ENCODE results near the gene DUSP22.
"Not testable (repeated sequence)": the region's sequence is repeated elsewhere in the genome, so short reads cannot be mapped to it uniquely, and the experiment has no call there.

DUSP22 gene

GRCh38 chr6:291697-292505, at the start of gene DUSP22:
DUSP22 (plus strand) TSS chr6:292487; CDS start chr6:292540, 53 bp downstream.
- DNase-seq (ENCODE audit: low read depth, low spot score): peak; percentile 82

- DNase-seq (ENCODE audit: low read depth, low spot score): no peak
These were observed 45.9 kb upstream of the DUSP22 start for GRCh38 chr6:246352-246751.

DNA sequence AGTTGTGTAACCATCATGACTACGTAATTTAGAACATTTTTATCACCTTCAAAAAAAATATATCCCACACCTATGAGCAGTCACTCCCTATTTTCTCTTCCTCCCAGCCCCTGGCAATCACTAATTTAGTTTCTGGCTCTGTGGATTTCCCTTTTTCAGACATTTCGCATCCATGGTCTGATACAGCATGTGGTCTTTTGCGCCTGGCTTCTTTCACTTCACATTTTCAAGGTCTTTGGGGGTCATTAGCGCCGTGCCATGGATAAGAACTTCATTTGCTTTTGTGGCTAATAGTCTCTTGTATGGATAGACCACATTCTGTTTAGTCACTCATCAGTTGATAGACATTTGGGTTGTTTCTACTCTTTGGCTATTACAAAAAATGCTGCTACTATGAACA, 44.9 kb upstream of the DUSP22 start:
- DNase-seq (ENCODE audit: low read depth, low spot score): no peak

- not testable (repeated sequence) for DNase-seq (ENCODE audit: low read depth, low spot score)
These were observed 44.2 kb upstream of the DUSP22 start for GRCh38 chr6:248046-248445.

GRCh38 chr6:250676-251075, 41.6 kb upstream of the DUSP22 start:
- no peak for DNase-seq (ENCODE audit: low read depth, low spot score)

- no peak for DNase-seq (ENCODE audit: low read depth, low spot score)
These were observed 40.4 kb upstream of the DUSP22 start for GRCh38 chr6:251920-252319.

DNA sequence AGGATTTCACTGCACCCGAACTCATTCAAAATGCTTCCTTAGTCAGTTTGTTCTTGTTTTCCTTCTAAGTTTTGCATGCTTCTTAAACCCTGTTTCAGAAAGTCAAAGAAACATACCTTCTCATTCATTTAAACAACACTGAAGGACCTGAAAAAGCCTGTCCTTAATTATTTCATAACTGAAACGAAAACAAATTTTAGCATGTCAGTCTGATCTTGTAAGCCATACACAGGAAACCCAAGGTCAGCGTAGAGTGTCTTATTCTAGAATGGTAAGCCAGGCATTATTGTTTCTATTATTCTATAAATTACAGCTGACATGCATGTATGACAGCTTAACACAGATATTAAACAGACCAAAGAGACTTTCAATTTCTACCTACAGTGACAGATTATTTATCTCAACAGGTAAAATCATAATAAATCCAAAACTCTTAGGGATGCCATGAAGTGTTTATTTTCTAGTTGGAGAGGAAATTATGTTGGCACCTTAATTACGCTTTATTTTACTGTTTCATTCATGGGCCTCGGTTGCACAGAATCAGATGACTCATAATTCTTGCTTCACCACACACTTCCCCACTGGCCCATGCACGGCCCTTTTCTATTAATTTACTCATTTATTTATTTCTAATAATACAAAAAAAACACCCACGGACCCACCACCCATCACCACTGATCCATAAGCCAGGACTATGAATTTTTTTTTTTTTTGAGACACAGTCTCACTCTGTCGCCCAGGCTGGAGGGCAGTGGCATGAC, 39.3 kb upstream of the DUSP22 start:
- DNase-seq (ENCODE audit: low read depth, low spot score): no peak

GRCh38 chr6:254016-254415, 38.3 kb upstream of the DUSP22 start:
- DNase-seq (ENCODE audit: low read depth, low spot score): no peak

- DNase-seq (ENCODE audit: low read depth, low spot score): no peak
These were observed 37.1 kb upstream of the DUSP22 start for GRCh38 chr6:255041-255750.

DNA sequence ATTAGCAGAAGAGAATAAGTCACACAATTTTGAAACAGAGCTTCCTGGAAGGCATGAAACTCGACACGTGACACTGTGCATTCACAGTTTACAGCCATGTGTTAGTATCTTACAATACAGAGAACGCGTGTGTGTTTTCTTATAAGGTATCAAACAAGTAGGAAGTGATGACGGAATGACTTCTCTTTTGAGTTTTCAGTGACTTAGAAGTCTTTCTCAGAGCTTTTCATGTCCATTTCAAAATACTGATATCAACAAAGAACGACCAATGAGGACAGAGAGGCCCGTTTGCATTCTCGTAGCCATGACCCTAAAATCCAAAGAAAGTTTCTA, 36.6 kb upstream of the DUSP22 start:
- no peak for DNase-seq (ENCODE audit: low read depth, low spot score)

DNA sequence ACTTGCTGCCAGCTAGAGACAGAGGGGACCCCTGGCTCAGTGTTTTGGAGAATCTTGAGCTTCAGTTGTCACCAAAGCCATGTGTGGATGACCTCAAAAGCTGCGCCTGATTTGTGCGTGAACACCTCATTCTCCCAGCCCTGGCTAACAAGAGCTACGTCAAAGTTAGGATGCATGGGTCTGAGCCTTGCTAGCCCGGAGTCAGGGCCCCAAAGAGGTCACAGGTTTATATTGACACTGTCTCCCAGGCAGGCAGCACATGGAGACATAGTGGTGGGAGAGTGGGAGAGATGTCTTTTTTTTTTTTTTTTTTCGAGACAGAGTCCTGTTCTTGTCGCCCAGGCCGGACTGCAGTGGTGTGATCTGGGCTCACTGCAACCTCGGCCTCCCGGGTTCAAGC, 36.1 kb upstream of the DUSP22 start:
- no peak for DNase-seq (ENCODE audit: low read depth, low spot score)

GRCh38 chr6:257031-257725, 35.1 kb upstream of the DUSP22 start:
- DNase-seq (ENCODE audit: low read depth, low spot score): no peak

GRCh38 chr6:257774-258173, 34.5 kb upstream of the DUSP22 start:
- no peak for DNase-seq (ENCODE audit: low read depth, low spot score)

GRCh38 chr6:259316-259715, 33.0 kb upstream of the DUSP22 start:
- no peak for DNase-seq (ENCODE audit: low read depth, low spot score)

DNA sequence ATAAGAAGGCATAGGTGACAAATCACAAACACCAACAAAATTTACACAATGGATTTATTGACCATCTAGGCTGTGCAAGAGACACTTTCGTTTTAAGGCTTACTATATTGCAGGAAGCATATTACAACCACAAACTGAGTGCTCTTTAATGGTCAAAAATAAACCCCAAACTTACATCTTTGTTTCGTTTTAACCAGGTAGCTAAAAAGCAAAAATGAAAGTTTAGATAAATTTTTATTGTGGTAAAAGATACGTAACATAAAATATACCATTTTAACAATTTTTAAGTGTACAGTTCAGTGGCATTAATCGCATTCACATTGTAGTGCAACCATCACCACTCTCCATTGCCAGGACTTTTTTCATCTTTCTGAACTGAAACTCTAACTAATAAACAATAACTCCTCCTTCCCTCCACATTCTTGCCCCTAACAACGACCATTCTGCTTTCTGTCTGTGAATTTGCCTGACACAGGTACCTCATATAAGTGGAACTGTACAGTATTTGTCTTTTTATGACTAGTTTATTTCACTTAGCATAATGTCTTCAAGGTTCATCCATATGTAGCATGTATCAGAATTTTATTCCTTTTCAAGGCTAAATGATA, 32.3 kb upstream of the DUSP22 start:
- no peak for DNase-seq (ENCODE audit: low read depth, low spot score)

DNA sequence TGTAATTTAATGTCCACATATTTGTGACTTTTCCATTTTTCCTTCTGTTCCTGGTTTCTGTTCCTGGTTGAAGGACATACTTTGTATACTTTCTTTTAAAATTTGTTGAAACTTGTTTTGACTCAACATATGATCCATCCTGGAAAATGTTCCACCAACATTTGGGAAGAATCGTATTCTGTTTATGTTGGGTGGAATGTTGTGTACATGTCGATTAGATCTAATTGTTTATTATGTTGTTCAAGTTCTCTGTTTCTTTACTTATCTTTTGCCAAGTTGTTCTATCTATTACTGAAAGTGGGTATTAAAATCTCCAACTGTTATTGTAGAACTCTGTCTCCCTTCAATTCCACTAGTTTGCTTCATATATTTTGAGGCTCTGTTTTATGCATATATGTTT, 27.7 kb upstream of the DUSP22 start:
- DNase-seq (ENCODE audit: low read depth, low spot score): no peak

DNA sequence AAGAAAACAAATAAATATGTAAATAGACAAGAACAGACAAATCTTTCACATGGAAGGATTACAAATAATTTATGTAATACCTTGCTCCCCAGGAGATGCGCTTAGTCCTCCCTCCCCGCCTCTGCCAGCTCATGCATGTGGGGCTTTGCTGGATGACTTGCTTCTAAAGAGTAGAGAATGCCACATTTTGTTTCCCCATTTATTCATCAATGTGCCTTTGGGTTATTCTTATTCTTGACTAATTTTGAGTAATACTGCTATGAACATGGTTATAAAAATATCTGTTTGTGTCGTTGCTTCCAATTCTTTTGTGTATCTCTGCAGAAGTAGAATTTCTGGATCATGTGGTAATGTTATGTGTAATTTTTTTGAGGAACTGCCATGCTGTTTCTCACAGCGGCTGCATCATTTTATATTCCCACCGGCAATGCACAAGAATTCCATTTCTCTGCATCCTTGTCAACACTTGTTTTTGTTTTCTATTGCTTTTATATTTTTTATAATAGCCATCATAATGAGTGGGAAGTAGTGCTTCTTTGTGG, 23.8 kb upstream of the DUSP22 start:
- no peak for DNase-seq (ENCODE audit: low read depth, low spot score)

DNA sequence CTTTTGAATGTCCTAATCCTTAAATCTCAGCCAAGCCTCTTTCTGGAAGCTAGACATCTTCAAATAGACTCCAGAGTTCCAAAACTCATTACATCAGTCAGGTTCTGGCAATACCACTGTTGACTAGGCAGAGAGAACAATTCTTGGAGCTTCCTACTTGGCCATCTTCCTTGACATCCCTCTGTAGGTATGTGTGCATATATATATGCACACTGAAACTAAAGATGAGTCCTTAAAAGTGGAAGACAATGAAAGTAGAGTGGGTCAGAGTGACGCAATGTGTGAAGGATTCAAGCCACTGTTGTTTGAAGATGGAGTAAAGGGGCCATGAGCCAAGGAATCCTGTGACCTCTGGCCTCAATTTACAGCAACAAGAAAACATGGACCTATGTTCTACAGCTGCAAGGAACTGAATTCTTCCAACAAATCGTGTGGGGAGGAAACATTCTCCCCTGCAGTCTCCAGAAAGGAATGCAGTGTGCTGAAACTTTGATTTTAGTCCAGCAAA, 18.7 kb upstream of the DUSP22 start:
- no peak for DNase-seq (ENCODE audit: low read depth, low spot score)

DNA sequence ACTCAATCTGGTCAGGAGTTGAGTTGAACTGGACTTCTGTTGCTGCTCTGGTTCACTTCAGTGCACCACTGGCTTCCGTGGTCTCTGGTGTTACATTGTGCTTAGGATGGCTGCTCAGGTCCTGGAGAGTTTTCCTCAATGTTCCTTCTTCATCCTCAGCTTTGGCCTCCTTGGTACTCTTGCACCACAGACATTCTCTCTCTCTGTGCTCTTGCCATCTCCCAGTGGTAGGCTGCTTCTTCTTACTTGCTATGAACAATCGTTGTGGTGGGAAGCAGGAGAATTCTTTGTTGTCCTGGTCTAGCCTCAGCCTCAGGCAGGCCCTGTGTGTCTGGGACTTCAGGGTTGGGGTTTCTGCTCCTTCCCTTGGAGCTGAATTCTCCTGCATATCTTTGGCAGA, 14.5 kb upstream of the DUSP22 start:
- no peak for DNase-seq (ENCODE audit: low read depth, low spot score)

DNA sequence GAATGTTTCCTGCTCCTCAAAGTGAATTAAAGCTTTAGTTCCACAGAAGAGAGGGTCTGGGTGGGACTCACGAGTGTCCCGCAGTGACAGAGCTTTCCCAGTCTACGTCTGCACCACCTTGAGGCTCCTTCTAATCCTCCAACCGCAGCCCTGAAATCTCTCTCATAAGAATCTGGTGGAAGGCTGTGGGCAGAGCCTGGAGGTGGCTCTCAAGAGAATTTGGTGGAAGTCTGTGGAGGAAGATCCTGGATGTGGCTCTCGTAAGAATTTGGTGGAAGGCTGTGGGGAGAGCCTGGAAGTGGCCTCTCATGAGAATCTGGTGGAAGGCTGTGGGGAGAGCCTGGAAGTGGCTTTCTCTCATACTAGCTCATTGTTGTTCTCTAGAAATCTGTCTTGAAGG, 13.8 kb upstream of the DUSP22 start:
- no peak for DNase-seq (ENCODE audit: low read depth, low spot score)

All from ELF-1 (cell line).